Common myeloid progenitor, CD34-positive (primary cell): ENCODE data around the gene RHPN2.
"Not testable (repeated sequence)": the region's sequence is repeated elsewhere in the genome, so short reads cannot be mapped to it uniquely, and the experiment has no call there.

Experiments
- CTCF ChIA-PET: fragments of 350-600 bp; sonication (Branson Sonifier 250); formaldehyde crosslinking; loops from one replicate; lab custom pipeline; 2021; ENCODE audit warnings: antibody characterized with exemption; lab: Charles Lee
- POLR2A ChIA-PET: fragments of 350-600 bp; sonication (Branson Sonifier 250); formaldehyde crosslinking; loops from one replicate; lab custom pipeline; 2021; ENCODE audit warnings: antibody characterized with exemption; lab: Charles Lee
- DNase-seq, 3 donors: peaks; one replicate each; pipeline versions ENCODE4 v3.0.0 to v3.0.0-alpha.2; 2013
- H3K27ac ChIP-seq, 2 experiments: 1 replicate in 1 of 2; 2 replicates in 1 of 2; pipeline ENCODE4 v1.7.0; 2013; ENCODE audit warnings: inconsistent platforms in 2 of 2, low read length in 2 of 2, mild to moderate bottlenecking in 2 of 2, low read depth in 1 of 2, moderate library complexity in 1 of 2; ENCODE audit not compliant: severe bottlenecking in 2 of 2, insufficient read depth in 1 of 2, poor library complexity in 1 of 2
- H3K27me3 ChIP-seq, 5 experiments: replicated peaks in 2 of 5; 1 replicate in 3 of 5; 2 replicates in 2 of 5; pipeline versions ENCODE4 v1.6.1 to v1.7.0; 2013; ENCODE audit warnings: low read length in 4 of 5, mild to moderate bottlenecking in 2 of 5, moderate library complexity in 2 of 5, inconsistent platforms in 1 of 5; ENCODE audit not compliant: insufficient read depth in 5 of 5, control insufficient read depth in 4 of 5
- H3K36me3 ChIP-seq, 4 experiments: 1 replicate in 2 of 4; 2 replicates in 2 of 4; pipeline versions ENCODE4 v1.6.1 to v1.7.0; 2013; ENCODE audit warnings: low read length in 3 of 4, control low read depth in 1 of 4, mild to moderate bottlenecking in 1 of 4; ENCODE audit not compliant: control insufficient read depth in 4 of 4, insufficient read depth in 4 of 4
- H3K4me1 ChIP-seq, 4 experiments: 1 replicate in 3 of 4; 2 replicates in 1 of 4; pipeline versions ENCODE4 v1.6.1 to v1.7.1; 2013; ENCODE audit warnings: low read length in 3 of 4, mild to moderate bottlenecking in 3 of 4, control low read depth in 1 of 4, inconsistent platforms in 1 of 4, moderate library complexity in 1 of 4; ENCODE audit not compliant: control insufficient read depth in 4 of 4, insufficient read depth in 4 of 4; ENCODE audit errors: control extremely low read depth in 1 of 4
- H3K4me3 ChIP-seq, 7 experiments: 1 replicate in 4 of 7; 2 replicates in 3 of 7; pipeline versions ENCODE4 v1.5.1 to v1.7.0; 2013; ENCODE audit warnings: mild to moderate bottlenecking in 7 of 7, low read length in 6 of 7, moderate library complexity in 6 of 7, inconsistent platforms in 2 of 7, low read depth in 2 of 7, control low read depth in 1 of 7; ENCODE audit not compliant: insufficient read depth in 4 of 7, control insufficient read depth in 1 of 7; ENCODE audit errors: extremely low read depth in 1 of 7
- H3K9me3 ChIP-seq, 5 experiments: 1 replicate in 4 of 5; 2 replicates in 1 of 5; pipeline versions ENCODE4 v1.6.1 to v1.7.1; 2013; ENCODE audit warnings: low read length in 4 of 5, mild to moderate bottlenecking in 2 of 5, inconsistent platforms in 1 of 5, low read depth in 1 of 5, moderate library complexity in 1 of 5; ENCODE audit not compliant: control insufficient read depth in 4 of 5, insufficient read depth in 2 of 5; ENCODE audit errors: control extremely low read depth in 1 of 5
- WGBS: methylation state at CpG from one replicate; pipeline ENCODE4 v1.1.5; 2013; ENCODE audit not compliant: insufficient coverage; 5-methylcytosine and 5-hydroxymethylcytosine counted together

Gene RHPN2

GRCh38 chr19:33010891-33011290 lies 53.8 kb downstream of the RHPN2 start:
- H3K36me3 ChIP-seq, POLR2A ChIA-PET, CTCF ChIA-PET, H3K27ac ChIP-seq, H3K4me1 ChIP-seq, DNase-seq, H3K4me3 ChIP-seq, H3K9me3 ChIP-seq: not testable (repeated sequence)
- peaks cover 0 to 18% (median 0%) of the 10 kb centered on the region in 5 experiments for H3K27me3 ChIP-seq
- WGBS, result 58% methylated on average over 2 of the region's 4 CpGs

DNA sequence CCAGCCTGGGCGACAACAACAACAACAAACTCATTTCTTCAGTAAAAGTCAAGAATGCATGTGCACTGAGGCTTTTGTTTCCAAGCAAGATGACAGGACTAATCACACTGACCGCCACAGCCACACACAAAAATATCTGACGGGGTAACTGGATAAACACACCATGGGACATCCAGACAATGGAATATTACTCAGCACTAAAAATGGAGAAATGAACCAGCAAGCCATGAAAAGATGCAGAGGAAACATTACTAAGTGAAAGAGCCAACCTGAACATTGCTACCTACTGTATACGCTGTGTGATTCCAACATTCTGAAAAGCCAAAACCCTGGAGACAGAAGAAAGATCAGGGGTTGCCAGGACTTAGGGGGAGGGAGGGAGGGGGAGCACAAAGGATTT lies 56.0 kb downstream of the RHPN2 start:
- no peak for DNase-seq
- POLR2A ChIA-PET, result no interaction called here
- Histone ChIP-seq H3K27me3 (peaks cover 0 to 18% (median 0%) of the 10 kb centered on the region in 5 experiments), H3K9me3 (no peaks in the 10 kb centered on the region), H3K27ac (no peak overlapping the region), H3K36me3 (no peaks in the 10 kb centered on the region), H3K4me3 (no peak overlapping the region), H3K4me1 (no peaks in the 10 kb centered on the region)
- CTCF ChIA-PET, result no interaction called here
- WGBS, result 98% methylated on average over 4 of the region's 4 CpGs

GRCh38 chr19:33005440-33005839 lies 59.2 kb downstream of the RHPN2 start:
- Histone ChIP-seq H3K27ac (no peak overlapping the region), H3K9me3 (no peaks in the 10 kb centered on the region), H3K4me3 (no peak overlapping the region), H3K36me3 (no peaks in the 10 kb centered on the region), H3K27me3 (peaks cover 0 to 7% (median 0%) of the 10 kb centered on the region in 5 experiments), H3K4me1 (no peaks in the 10 kb centered on the region)
- WGBS, result 70% methylated on average over 3 of the region's 5 CpGs
- no peak for DNase-seq
- POLR2A ChIA-PET, result interaction anchor here (0.6 kb wide), 1 partner anchor 47 kb away, joined by 3 read pairs; no protein-coding TSS in a partner anchor
- CTCF ChIA-PET, result no interaction called here

- DNase-seq, CTCF ChIA-PET, H3K36me3 ChIP-seq, H3K9me3 ChIP-seq, H3K4me3 ChIP-seq, H3K4me1 ChIP-seq, H3K27ac ChIP-seq: not testable (repeated sequence)
- POLR2A ChIA-PET, result interaction anchor here (0.6 kb wide), 1 partner anchor 218 kb away, joined by 3 read pairs; no protein-coding TSS in a partner anchor
- H3K27me3 ChIP-seq, result peaks cover 0 to 11% (median 2%) of the 10 kb centered on the region in 5 experiments
- 98% methylated on average over 4 of the region's 6 CpGs for WGBS
Measured at GRCh38 chr19:33003424-33004024, 61.2 kb downstream of the RHPN2 start.

DNA sequence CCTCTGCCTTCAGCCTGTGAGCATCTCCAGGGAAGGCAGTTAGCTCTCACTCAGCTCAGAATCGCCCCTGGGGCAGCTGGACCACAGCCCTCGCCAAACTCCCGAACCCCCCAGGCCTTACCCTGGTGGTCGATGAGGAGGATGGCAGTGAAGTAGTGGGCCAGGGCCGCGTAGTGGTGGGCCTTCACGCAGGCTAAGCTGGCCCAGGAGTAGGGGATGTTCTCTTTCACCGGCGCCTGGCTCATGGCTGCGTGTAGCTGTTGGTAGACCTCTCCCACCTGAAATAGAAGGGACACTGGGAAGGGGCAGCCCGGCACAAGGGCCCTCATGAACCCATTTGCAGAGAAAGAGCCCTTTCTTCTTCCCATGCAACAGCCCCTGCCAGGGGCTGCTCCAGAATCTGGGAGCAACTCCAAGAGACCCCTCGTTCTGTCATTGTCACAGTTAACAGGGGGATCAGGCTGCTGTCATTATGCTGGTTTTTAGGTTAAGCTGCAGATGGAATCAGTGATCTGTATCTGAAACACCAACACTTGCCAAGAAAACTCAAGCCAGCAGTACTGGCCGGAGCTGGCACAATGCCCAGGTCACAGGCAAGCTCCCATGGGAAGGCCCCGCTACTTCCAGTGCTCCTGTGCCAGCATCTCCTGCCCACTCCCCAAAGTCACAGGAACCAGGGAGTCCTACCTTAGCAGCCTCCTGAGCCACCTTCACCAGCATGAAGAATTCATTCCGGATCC lies 62.4 kb downstream of the RHPN2 start:
- POLR2A ChIA-PET, H3K9me3 ChIP-seq: not testable (repeated sequence)
- 97% methylated on average over 14 of the region's 15 CpGs for WGBS

GRCh38 chr19:33000910-33001309 lies 63.8 kb downstream of the RHPN2 start:
- DNase-seq, result no peak
- Histone ChIP-seq H3K27ac (no peak overlapping the region), H3K4me3 (no peak overlapping the region), H3K27me3 (peaks cover 0 to 10% (median 4%) of the 10 kb centered on the region in 5 experiments), H3K4me1 (no peaks in the 10 kb centered on the region), H3K9me3 (no peaks in the 10 kb centered on the region), H3K36me3 (no peaks in the 10 kb centered on the region)
- ChIA-PET CTCF (no interaction called here), POLR2A (no interaction called here)
- 95% methylated on average over 3 of the region's 4 CpGs for whole genome bisulfite sequencing

More for the DNA sequence above, 62.4 kb downstream of the RHPN2 start:
- H3K27ac ChIP-seq, CTCF ChIA-PET, H3K4me1 ChIP-seq, H3K36me3 ChIP-seq, H3K4me3 ChIP-seq, DNase-seq: not testable (repeated sequence)
- H3K27me3 ChIP-seq, result peaks cover 0 to 13% (median 4%) of the 10 kb centered on the region in 5 experiments

DNA sequence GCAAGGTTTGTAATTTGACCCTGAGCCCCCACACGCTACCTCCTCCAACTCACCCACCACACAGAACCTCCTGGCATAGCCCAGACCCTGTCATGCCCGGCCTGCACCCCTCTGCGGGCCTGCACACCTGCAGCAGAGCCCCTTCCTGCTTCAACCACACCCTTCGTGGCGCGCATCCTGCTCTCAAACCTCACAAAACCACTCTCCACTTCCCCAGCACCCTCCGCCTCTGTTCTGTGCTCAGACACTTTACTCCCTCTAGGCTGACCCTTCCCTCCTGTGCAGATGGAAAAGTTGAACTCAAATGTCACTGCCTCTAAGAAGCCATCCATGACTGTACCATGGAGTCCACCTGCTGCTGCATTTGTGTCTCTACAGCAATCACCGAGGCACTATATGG lies 64.2 kb downstream of the RHPN2 start:
- no peak overlapping the region for H3K4me3 ChIP-seq
- H3K4me1 ChIP-seq, result no peaks in the 10 kb centered on the region
- H3K27ac ChIP-seq, result no peak overlapping the region
- ChIA-PET POLR2A (no interaction called here), CTCF (no interaction called here)
- no peaks in the 10 kb centered on the region for H3K9me3 ChIP-seq
- H3K36me3 ChIP-seq, result no peaks in the 10 kb centered on the region
- no peak for DNase-seq
- 75% methylated on average over 8 of the region's 8 CpGs for WGBS
- peaks cover 0 to 10% (median 4%) of the 10 kb centered on the region in 5 experiments for H3K27me3 ChIP-seq
